Measurements from ENCODE around the gene UBR4.

GRCh38 chr1:19133360-19133759 lies 76.7 kb downstream of the UBR4 start:
- TF ChIP-seq MAX (IDR thresholded peaks at IDR 0.05; ENCODE audit: low read depth, low read length) = no peak
- no peak for TF ChIP-seq CTCF (IDR thresholded peaks at IDR 0.05; ENCODE audit: low read depth, low read length)
